ENCODE data around the gene MGRN1. TPM values are rescaled to one million over a fixed set of nuclear protein-coding genes. Genes with fewer than 3 reads are reported as not detected.
A peak's percentile ranks its signal among the peaks of the same experiment; 100 is the strongest.
"Not testable (repeated sequence)": the region's sequence is repeated elsewhere in the genome, so short reads cannot be mapped to it uniquely, and the experiment has no call there.

MGRN1 gene
- total RNA-seq, 2 donors from 2014 or later = 33.1 to 44.6 TPM

GRCh38 chr16:4734730-4735535, 110.3 kb downstream of the MGRN1 start:
- ATAC-seq (peak; percentile 87 to 91), DNase-seq (peak; percentile 93)
- intact Hi-C loops (cut with DNase I) = no loop called here

GRCh38 chr16:4736546-4736945, 111.9 kb downstream of the MGRN1 start:
- DNase-seq = no peak

GRCh38 chr16:4737545-4737944, 112.9 kb downstream of the MGRN1 start:
- DNase-seq (no peak), ATAC-seq (no peak)
- intact Hi-C loops (cut with DNase I) = no loop called here

More at GRCh38 chr16:4736546-4736945, 111.9 kb downstream of the MGRN1 start:
- no peak for ATAC-seq
- intact Hi-C loops (cut with DNase I) = no loop called here

- ATAC-seq; DNase-seq; intact Hi-C loops (cut with DNase I): not testable (repeated sequence)
Observed at GRCh38 chr16:4738370-4738769, 113.7 kb downstream of the MGRN1 start.

Small RNA genes within 50 kb of the gene (microRNA-seq; reads per million reads assigned to microRNA genes)
- gene MIR6769A = 0.20 to 0.54 reads per million in 2 donors

Other genes starting within 250 kb of the MGRN1 start
- gene CORO7, start 208.2 kb upstream of the MGRN1 start, total RNA-seq = 10 to 100 TPM; 15.6 to 19.5 TPM
- 10 to 100 TPM; 44.6 to 48.3 TPM for gene DNAJA3, start 199.0 kb upstream of the MGRN1 start, total RNA-seq
- 10 to 100 TPM; 16.8 to 17.2 TPM for gene NMRAL1, start 150.2 kb upstream of the MGRN1 start, total RNA-seq
- 10 to 100 TPM; 65.3 to 92.0 TPM for gene HMOX2, start 148.4 kb upstream of the MGRN1 start, total RNA-seq
- gene CDIP1, start 86.1 kb upstream of the MGRN1 start, total RNA-seq = 10 to 100 TPM; 34.1 to 42.9 TPM
- gene C16orf96, start 68.5 kb upstream of the MGRN1 start, total RNA-seq = under 1 TPM in 1 of 2 donors, not detected in 1; 0.10 TPM
- 10 to 100 TPM; 19.6 to 20.0 TPM for gene UBALD1, start 9.9 kb upstream of the MGRN1 start, total RNA-seq
- 10 to 100 TPM; 39.1 to 41.0 TPM for gene NUDT16L1, start 68.7 kb downstream of the MGRN1 start, total RNA-seq
- gene ANKS3, start 109.4 kb downstream of the MGRN1 start, total RNA-seq = 10 to 100 TPM; 11.0 to 11.6 TPM
- gene DNAAF8, start 109.7 kb downstream of the MGRN1 start, total RNA-seq = under 1 TPM; 0.52 to 0.85 TPM
- gene ZNF500, start 142.3 kb downstream of the MGRN1 start, total RNA-seq = 10 to 100 TPM in 1 of 2 donors, 1 to 10 TPM in 1; 6.3 to 10.3 TPM
- not detected for gene SEPTIN12, start 163.5 kb downstream of the MGRN1 start, total RNA-seq
- not detected for gene SMIM22, start 170.5 kb downstream of the MGRN1 start, total RNA-seq
- 10 to 100 TPM; 53.6 to 54.5 TPM for gene ROGDI, start 177.8 kb downstream of the MGRN1 start, total RNA-seq
- 10 to 100 TPM; 65.2 to 78.2 TPM for gene GLYR1, start 222.5 kb downstream of the MGRN1 start, total RNA-seq
- gene UBN1, start 222.7 kb downstream of the MGRN1 start, total RNA-seq = 10 to 100 TPM; 28.0 to 33.6 TPM

All from left cardiac atrium (tissue), 4 donors.